H1 (cell line): ENCODE data around the gene SMC6. TPM values are rescaled to one million over a fixed set of nuclear protein-coding genes. Genes with fewer than 3 reads are reported as not detected.
A peak's percentile ranks its signal among the peaks of the same experiment; 100 is the strongest.

ENCODE experiments used
- CTCF ChIA-PET: fragments of 300-600 bp; sonication (Branson Sonifier 250); formaldehyde crosslinking; loops from one replicate; lab custom pipeline; 2021; ENCODE audit not compliant: partially characterized antibody; lab: Charles Lee
- POLR2A ChIA-PET: fragments of 300-600 bp; sonication (Branson Sonifier 250); formaldehyde crosslinking; loops from one replicate; lab custom pipeline; 2021; ENCODE audit warnings: inconsistent platforms; ENCODE audit not compliant: partially characterized antibody; lab: Charles Lee
- DNase-seq, 2 experiments: peaks; one replicate each; pipeline versions ENCODE4 v3.0.0 to v3.0.0-alpha.2; 2010 to 2022; ENCODE audit warnings: low spot score in 2 of 2, low read depth in 1 of 2, mixed read lengths in 1 of 2
- FAIRE-seq: peaks from 2 replicates; lab custom pipeline; 2011; peaks lifted over from hg19 to GRCh38; lab: Jason Lieb, UNC
- H2AFZ ChIP-seq: 2 replicates; pipeline ENCODE4 v1.8.1; 2012; ENCODE audit warnings: low read length, inconsistent platforms
- H2AK5ac ChIP-seq: 2 replicates; pipeline ENCODE4 v1.6.1; 2013; ENCODE audit warnings: low read depth, low read length
- H2BK120ac ChIP-seq: replicated peaks from 2 replicates; pipeline ENCODE3; 2013; ENCODE audit warnings: low read depth, low read length, inconsistent platforms
- H2BK12ac ChIP-seq: 2 replicates; pipeline ENCODE4 v1.6.1; 2013; ENCODE audit warnings: low read depth, low read length
- H2BK15ac ChIP-seq: 2 replicates; pipeline ENCODE4 v1.6.1; 2013; ENCODE audit warnings: low read length
- H2BK20ac ChIP-seq: 2 replicates; pipeline ENCODE4 v1.6.1; 2013; ENCODE audit warnings: low read length
- H2BK5ac ChIP-seq: 2 replicates; pipeline ENCODE4 v1.6.1; 2013; ENCODE audit warnings: low read depth, low read length
- H3K14ac ChIP-seq: 2 replicates; pipeline ENCODE4 v1.6.1; 2013; ENCODE audit warnings: inconsistent platforms; ENCODE audit not compliant: insufficient read length
- H3K18ac ChIP-seq: 2 replicates; pipeline ENCODE4 v1.6.1; 2013; ENCODE audit warnings: low read length; ENCODE audit errors: extremely low read depth
- H3K23ac ChIP-seq: 2 replicates; pipeline ENCODE4 v1.6.1; 2013; ENCODE audit warnings: inconsistent platforms; ENCODE audit not compliant: insufficient read length
- H3K23me2 ChIP-seq: 2 replicates; pipeline ENCODE4 v1.6.1; 2013; ENCODE audit warnings: low read depth, low read length
- H3K27ac ChIP-seq: 2 replicates; pipeline ENCODE4 v1.6.1; 2011; ENCODE audit warnings: low read depth, low read length, inconsistent platforms
- H3K27me3 ChIP-seq, 4 experiments: replicated peaks in 1 of 4; 1 replicate in 1 of 4; 2 replicates in 3 of 4; pipeline versions ENCODE4 v1.6.1 to v1.8.1; 2011 to 2013; ENCODE audit warnings: low read length in 3 of 4, mild to moderate bottlenecking in 3 of 4, inconsistent platforms in 2 of 4, mixed read lengths in 2 of 4, moderate library complexity in 1 of 4; ENCODE audit not compliant: control insufficient read depth in 3 of 4, insufficient read depth in 3 of 4; ENCODE audit errors: extremely low read depth in 1 of 4
- H3K36me3 ChIP-seq, 4 experiments: 2 replicates each; pipeline versions ENCODE4 v1.6.1 to v1.8.1; 2011 to 2013; ENCODE audit warnings: mild to moderate bottlenecking in 4 of 4, low read length in 3 of 4, moderate library complexity in 2 of 4, control low read depth in 1 of 4, inconsistent platforms in 1 of 4; ENCODE audit not compliant: insufficient read depth in 4 of 4, control insufficient read depth in 2 of 4
- H3K4ac ChIP-seq: replicated peaks from 2 replicates; pipeline ENCODE3; 2013; ENCODE audit warnings: low read length, low read depth, mixed read lengths, inconsistent platforms; ENCODE audit not compliant: insufficient read length
- H3K4me1 ChIP-seq, 4 experiments: replicated peaks in 1 of 4; 1 replicate in 1 of 4; 2 replicates in 3 of 4; pipeline versions ENCODE4 v1.6.1 to v1.8.1; 2011 to 2013; ENCODE audit warnings: low read length in 3 of 4, inconsistent platforms in 2 of 4, mixed read lengths in 1 of 4; ENCODE audit not compliant: insufficient read depth in 4 of 4, control insufficient read depth in 3 of 4
- H3K4me2 ChIP-seq, 2 experiments: 2 replicates each; pipeline versions ENCODE4 v1.6.1 to v1.8.1; 2011 to 2013; ENCODE audit warnings: low read depth in 2 of 2, low read length in 2 of 2, control low read depth in 1 of 2, inconsistent platforms in 1 of 2, mild to moderate bottlenecking in 1 of 2; ENCODE audit not compliant: insufficient read depth in 1 of 2
- H3K4me3 ChIP-seq, 4 experiments: fragments of 200-600, 300-600 bp in 1 of 4; sonication (generic), shearing (Covaris generic), sonication (Bioruptor Twin) in 1 of 4; 2 replicates each; pipeline versions ENCODE4 v1.5.1 to v1.8.1; 2011 to 2016; ENCODE audit warnings: low read length in 4 of 4, low read depth in 3 of 4, control low read depth in 2 of 4, inconsistent platforms in 2 of 4, mild to moderate bottlenecking in 2 of 4, mixed read lengths in 1 of 4, moderate library complexity in 1 of 4; ENCODE audit not compliant: insufficient read depth in 2 of 4; ENCODE audit errors: extremely low read depth in 1 of 4
- H3K56ac ChIP-seq: replicated peaks from 2 replicates; pipeline ENCODE3; 2013; ENCODE audit warnings: low read depth, mild to moderate bottlenecking, mixed read lengths, low read length, inconsistent platforms; ENCODE audit not compliant: insufficient read length
- H3K79me1 ChIP-seq: 2 replicates; pipeline ENCODE4 v1.6.1; 2013; ENCODE audit warnings: low read depth, low read length, control low read depth
- H3K79me2 ChIP-seq, 2 experiments: 2 replicates each; pipeline versions ENCODE4 v1.6.1 to v1.8.1; 2012 to 2013; ENCODE audit warnings: low read length in 2 of 2, mild to moderate bottlenecking in 2 of 2, inconsistent platforms in 1 of 2; ENCODE audit not compliant: insufficient read depth in 2 of 2, control insufficient read depth in 1 of 2
- H3K9ac ChIP-seq, 4 experiments: replicated peaks in 1 of 4; 1 replicate in 1 of 4; 2 replicates in 3 of 4; pipeline versions ENCODE4 v1.6.1 to v1.8.1; 2011 to 2013; ENCODE audit warnings: low read depth in 3 of 4, low read length in 3 of 4, control low read depth in 2 of 4, mild to moderate bottlenecking in 2 of 4, moderate library complexity in 2 of 4, inconsistent platforms in 1 of 4; ENCODE audit errors: extremely low read depth in 1 of 4
- H3K9me3 ChIP-seq, 2 experiments: 2 replicates each; pipeline versions ENCODE4 v1.6.1 to v1.8.1; 2012 to 2013; ENCODE audit warnings: mild to moderate bottlenecking in 2 of 2, moderate library complexity in 2 of 2, control low read depth in 1 of 2, inconsistent platforms in 1 of 2, low read depth in 1 of 2, low read length in 1 of 2, mixed read lengths in 1 of 2; ENCODE audit not compliant: insufficient read depth in 2 of 2
- H4K20me1 ChIP-seq, 2 experiments: replicated peaks in 1 of 2; 2 replicates each; pipeline versions ENCODE3 to v1.8.1; 2011 to 2013; ENCODE audit warnings: inconsistent platforms in 2 of 2, low read length in 2 of 2, mild to moderate bottlenecking in 1 of 2; ENCODE audit not compliant: insufficient read depth in 2 of 2, control insufficient read depth in 1 of 2
- H4K5ac ChIP-seq: 2 replicates; pipeline ENCODE4 v1.6.1; 2013; ENCODE audit warnings: low read length, low read depth, mixed read lengths, inconsistent platforms; ENCODE audit not compliant: insufficient read length
- H4K8ac ChIP-seq: 2 replicates; pipeline ENCODE4 v1.8.0; 2013; ENCODE audit warnings: mild to moderate bottlenecking, moderate library complexity, low read length, inconsistent platforms; ENCODE audit not compliant: insufficient read depth; ENCODE audit errors: extremely low read depth
- H4K91ac ChIP-seq: replicated peaks from 2 replicates; pipeline ENCODE3; 2013; ENCODE audit warnings: low read length, mixed read lengths, inconsistent platforms; ENCODE audit not compliant: insufficient read length
- ASH2L ChIP-seq: fragments of 200-600, 300-600 bp; sonication (generic); IDR thresholded peaks from one replicate; pipeline ENCODE4 v1.7.1; 2017; ENCODE audit warnings: low read length
- CBX8 ChIP-seq: fragments of 300-800, 300-1000 bp; sonication (generic); IDR thresholded peaks from 2 replicates; pipeline ENCODE4 v1.7.1; 2016; ENCODE audit warnings: low read depth, low read length, borderline replicate concordance
- EGR1 ChIP-seq: IDR thresholded peaks from 2 replicates; pipeline ENCODE4 v1.6.1; 2011; ENCODE audit warnings: low read depth, low read length, borderline replicate concordance
- JUN ChIP-seq: IDR thresholded peaks from 2 replicates; pipeline ENCODE4 v1.6.1; 2011; ENCODE audit warnings: low read depth, mild to moderate bottlenecking, improper control_type of control experiment, low read length
- PHF8 ChIP-seq: fragments of 200-600 bp; sonication (generic); conservative IDR thresholded peaks from 2 replicates; pipeline ENCODE4 v1.7.1; 2012; ENCODE audit warnings: low read depth, mild to moderate bottlenecking, inconsistent platforms, low read length, moderate library complexity
- SIX5 ChIP-seq: IDR thresholded peaks from 2 replicates; pipeline ENCODE4 v1.6.1; 2011; ENCODE audit warnings: mild to moderate bottlenecking, low read depth, low read length
- TAF1 ChIP-seq: IDR thresholded peaks from 2 replicates; pipeline ENCODE4 v1.6.1; 2011; ENCODE audit warnings: mild to moderate bottlenecking, low read depth, low read length
- TBP ChIP-seq: IDR thresholded peaks from 2 replicates; pipeline ENCODE4 v1.6.1; 2011; ENCODE audit warnings: low read depth, low read length, improper control_type of control experiment
- WGBS, 2 experiments: shearing (Covaris generic) in 1 of 2; methylation state at CpG; one replicate each; pipeline versions ENCODE4 v1.1.6 to v1.1.7; 2013 to 2015; ENCODE audit warnings: low lambda C conversion rate in 2 of 2, mixed read lengths in 2 of 2, inconsistent platforms in 1 of 2, low coverage in 1 of 2, missing lambda C conversion rate in 1 of 2; ENCODE audit not compliant: insufficient replicate concordance in 2 of 2, insufficient coverage in 1 of 2, insufficient read length in 1 of 2; ENCODE audit errors: extremely low coverage in 1 of 2, missing lambda C conversion rate in 1 of 2; 5-methylcytosine and 5-hydroxymethylcytosine counted together
- long read RNA-seq, 2 experiments: library from RNA in 1 of 2; library from capped mRNA in 1 of 2; stranded (forward); transcript quantifications; one replicate each; pipeline ENCODE4 v2.0.0, GENCODE V29; 2021; ENCODE audit warnings: inconsistent platforms in 1 of 2
- polyA minus RNA-seq, 3 experiments: library from RNA; depleted of rRNA, polyadenylated mRNA; stranded (reverse); fragments of >200 nt; gene quantifications; 1 replicate in 2 of 3; 2 replicates in 1 of 3; pipeline ENCODE4 v1.2.3, GENCODE V29; 2011
- polyA plus RNA-seq, 7 experiments: library from polyadenylated mRNA; depleted of rRNA in 3 of 7; stranded (reverse) in 5 of 7; unstranded in 2 of 7; fragments of >200 nt in 5 of 7; fragments of 200-250 nt in 2 of 7; gene quantifications; 1 replicate in 5 of 7; 2 replicates in 1 of 7; 4 replicates in 1 of 7; pipeline versions ENCODE4 v1.2.1 to v1.2.3, GENCODE V29; 2011 to 2013; ENCODE audit warnings: missing spikeins in 2 of 7, mixed read lengths in 2 of 7
- total RNA-seq: library from RNA; stranded (reverse); fragmentation: NEBNext Ultra II Directional; extraction: Animal tissue kit (Norgen Biotek cat#: 25700); gene quantifications from 2 replicates; pipeline ENCODE4 v1.2.1, GENCODE V29; 2021

Gene SMC6
- 48.5 and 49.5 TPM in 2 replicates for total RNA-seq
- 6.1 and 9.7 TPM in 2 replicates for polyA plus RNA-seq (2011; rRNA removed)
- polyA plus RNA-seq (2011; cell fraction: cytosol; rRNA removed), result 15.9 TPM
- 9.8 TPM for polyA plus RNA-seq (2011; cell fraction: nucleus; rRNA removed)
- 18.0 to 40.3 TPM (median 23.6 TPM) in 4 replicates for polyA plus RNA-seq (2012, experiment 1 of 2)
- 1.8 TPM for polyA plus RNA-seq (2012, experiment 2 of 2)
- 42.8 TPM for polyA plus RNA-seq (2013, experiment 1 of 2)
- polyA plus RNA-seq (2013, experiment 2 of 2), result 41.5 TPM
- 23.8 and 28.6 TPM in 2 replicates for polyA minus RNA-seq (2011; rRNA and poly(A)+ RNA removed)
- 12.0 TPM for polyA minus RNA-seq (2011; cell fraction: cytosol; rRNA and poly(A)+ RNA removed)
- polyA minus RNA-seq (2011; cell fraction: nucleus; rRNA and poly(A)+ RNA removed), result 65.5 TPM
- long read RNA-seq, experiment 1, full-length matches to known transcripts, result 2 of 36 reads
- long read RNA-seq, experiment 1, partial matches to known transcripts, result 20 of 36 reads
- long read RNA-seq, experiment 1, other reads (novel, unspliced or antisense), result 14 of 36 reads
- long read RNA-seq, experiment 2, partial matches to known transcripts, result 14 of 23 reads
- long read RNA-seq, experiment 2, other reads (novel, unspliced or antisense), result 9 of 23 reads

DNA sequence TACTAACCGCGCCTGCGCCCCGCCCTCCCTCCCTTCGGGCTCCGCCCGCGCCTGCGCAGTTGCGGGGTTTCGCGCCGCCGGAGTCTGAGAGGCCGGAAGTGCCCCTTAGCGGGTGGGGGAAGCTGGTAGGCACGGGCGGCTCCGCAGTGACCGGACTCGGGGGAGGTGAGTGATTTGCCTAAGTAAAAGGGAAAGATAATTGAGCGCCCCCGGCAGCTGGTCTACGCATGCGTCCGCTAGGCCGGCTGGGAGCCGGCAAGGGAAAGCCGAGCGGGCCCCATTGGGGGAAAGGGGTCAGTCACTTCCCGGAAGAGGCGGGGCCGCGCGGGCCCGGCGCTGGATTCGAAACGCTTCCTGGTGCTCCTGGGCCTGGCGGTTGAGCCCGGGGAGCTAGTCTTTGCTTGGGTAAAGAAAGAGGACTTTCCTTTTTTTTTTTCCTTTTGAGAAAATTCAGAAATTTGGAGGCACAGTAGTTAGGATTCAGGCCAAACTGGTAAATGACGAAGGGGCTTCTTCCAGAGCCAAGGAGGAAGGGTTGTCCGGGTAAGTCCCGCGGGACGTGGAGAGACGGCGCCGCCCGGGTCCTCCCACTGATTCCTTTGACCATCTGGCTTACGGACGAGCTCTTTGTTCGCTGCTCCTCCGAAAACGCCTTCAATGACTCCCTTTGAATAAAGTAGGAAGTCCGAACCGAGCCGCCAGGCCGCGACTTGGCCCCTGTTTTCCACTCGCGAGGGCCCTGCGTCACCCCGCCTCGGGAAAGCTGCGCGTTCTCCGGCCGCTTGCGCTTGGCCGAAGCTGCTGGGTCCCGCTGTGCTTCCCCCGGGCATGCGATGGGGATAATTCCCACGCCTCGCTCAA is at the start of gene SMC6, which contains the start of gene GEN1:
SMC6 (minus strand) TSS at position 8 of the 861 bp plus-strand sequence. CDS start 7,864 bp downstream, outside the sequence.
GEN1 (plus strand) TSS at position 336 of the 861 bp plus-strand sequence. CDS start 5,806 bp downstream, outside the sequence.
- ChIA-PET POLR2A (interaction anchor here (0.7 to 1.9 kb wide), 11 partner anchors 10 to 1456 kb away, joined by 3 to 6 read pairs (median 4); no protein-coding TSS in a partner anchor), CTCF (interaction anchor here (0.6 to 1.6 kb wide), 5 partner anchors 26 to 390 kb away, joined by 3 to 5 read pairs (median 3); no protein-coding TSS in a partner anchor)
- H3K9ac ChIP-seq, result peak within 1 kb of the TSS; percentile 70 to 90 (median 76)
- H4K20me1 ChIP-seq, result peaks cover 0 to 2% of the 10 kb centered on the region in 2 experiments
- H2BK5ac ChIP-seq, result peak within 1 kb of the TSS; percentile 87
- H3K4ac ChIP-seq, result no peak within 1 kb of the TSS
- H4K8ac ChIP-seq, result peak within 1 kb of the TSS; percentile 93
- H4K5ac ChIP-seq, result peak within 1 kb of the TSS; percentile 90
- DNase-seq (peak; percentile 79 to 97), FAIRE-seq (no peak)
- H2BK20ac ChIP-seq, result no peak within 1 kb of the TSS
- H2BK15ac ChIP-seq, result no peak within 1 kb of the TSS
- H3K56ac ChIP-seq, result peak within 1 kb of the TSS; percentile 77
- no peaks in the 10 kb centered on the region for H3K9me3 ChIP-seq
- H3K23me2 ChIP-seq, result peaks cover 3% of the 10 kb centered on the region; the same call in 1 of the 2 replicates
- H3K4me1 ChIP-seq, result peaks cover 0 to 7% (median 3%) of the 10 kb centered on the region in 4 experiments; a peak in 3 of 7 replicates
- H3K4me2 ChIP-seq, result peak within 1 kb of the TSS; percentile 76 to 82
- no peak within 1 kb of the TSS for H2BK12ac ChIP-seq
- peak within 1 kb of the TSS; percentile 39; the same call in 1 of the 2 replicates for H2AFZ ChIP-seq
- H2BK120ac ChIP-seq, result no peak within 1 kb of the TSS
- H4K91ac ChIP-seq, result peak within 1 kb of the TSS; percentile 54
- peak within 1 kb of the TSS; percentile 86 to 99 (median 93) for H3K4me3 ChIP-seq
- peaks cover 6 to 87% of the 10 kb centered on the region in 2 experiments; a peak in 3 of 4 replicates for H3K79me2 ChIP-seq
- H3K18ac ChIP-seq, result peak within 1 kb of the TSS; percentile 74
- 0 out of 2 replicates have a peak, but pooled peaks cover 2% of the 10 kb centered on the region for H3K79me1 ChIP-seq
- 0% methylated on average over 62 of the region's 76 CpGs; no CpG with 5 or more reads in 1 of the 2 experiments for WGBS, 2 experiments
- H3K36me3 ChIP-seq, result no peaks in the 10 kb centered on the region
- no peak within 1 kb of the TSS for H3K23ac ChIP-seq
- no peak within 1 kb of the TSS for H2AK5ac ChIP-seq
- H3K27ac ChIP-seq, result peak within 1 kb of the TSS; percentile 83; the same call in 1 of the 2 replicates
- no peak within 1 kb of the TSS for H3K14ac ChIP-seq
- H3K27me3 ChIP-seq, result no peaks in the 10 kb centered on the region
- TF ChIP-seq ASH2L, result peak; percentile 82
- TF ChIP-seq SIX5, result no peak
- TF ChIP-seq CBX8, result no peak
- TF ChIP-seq JUN, result no peak
- TF ChIP-seq TBP, result no peak
- TF ChIP-seq EGR1, result peak; percentile 92
- TF ChIP-seq TAF1, result peak; percentile 50; the same call in 1 of the 2 replicates
- TF ChIP-seq PHF8, result peak; percentile 72
